SH-SY5Y (cell line): ENCODE results near the gene TRMT10C.

Experiments
- GATA2 ChIP-seq: IDR thresholded peaks from 2 replicates; pipeline ENCODE4 v1.6.1; 2011; ENCODE audit warnings: mild to moderate bottlenecking, low read depth, low read length
- GATA3 ChIP-seq: IDR thresholded peaks from 2 replicates; pipeline ENCODE4 v1.6.1; 2011; ENCODE audit warnings: low read depth, mild to moderate bottlenecking, low read length, moderate library complexity

GRCh38 chr3:101536266-101536665 is 25.4 kb upstream of the TRMT10C start:
- no peak for TF ChIP-seq GATA3
- TF ChIP-seq GATA2 = no peak
